Measurements from ENCODE around the gene SRGAP1. TPM values are rescaled to one million over a fixed set of nuclear protein-coding genes. Genes with fewer than 3 reads are reported as not detected.

Gene SRGAP1
- total RNA-seq, 1 donor from 2014 or later = 5.7 TPM

GRCh38 chr12:63941166-63941800, 96.8 kb downstream of the SRGAP1 start:
- Histone ChIP-seq H3K9ac (ENCODE audit: low read depth in 1 of 3, low read length in 3 of 3) (no peak overlapping the region), H3K4me1 (ENCODE audit: control insufficient read depth in 3 of 3, insufficient read depth in 3 of 3, low read length in 3 of 3) (peaks cover 0 to 8% (median 0%) of the 10 kb centered on the region in 3 donors), H3K27me3 (ENCODE audit: control insufficient read depth in 3 of 3, insufficient read depth in 3 of 3, low read length in 3 of 3) (no peaks in the 10 kb centered on the region), H3K36me3 (ENCODE audit: control insufficient read depth in 3 of 3, insufficient read depth in 3 of 3, low read length in 3 of 3) (no peaks in the 10 kb centered on the region), H3K9me3 (ENCODE audit: control insufficient read depth in 3 of 3, low read length in 3 of 3) (no peaks in the 10 kb centered on the region), H3K27ac (ENCODE audit: low read depth, low read length) (no peak overlapping the region), H3K4me3 (ENCODE audit: low read length in 3 of 3) (no peak overlapping the region)

- Histone ChIP-seq H3K27ac (ENCODE audit: low read depth, low read length) (no peak overlapping the region), H3K36me3 (ENCODE audit: control insufficient read depth in 3 of 3, insufficient read depth in 3 of 3, low read length in 3 of 3) (no peaks in the 10 kb centered on the region), H3K4me3 (ENCODE audit: low read length in 3 of 3) (no peak overlapping the region), H3K9me3 (ENCODE audit: control insufficient read depth in 3 of 3, low read length in 3 of 3) (no peaks in the 10 kb centered on the region), H3K9ac (ENCODE audit: low read depth in 1 of 3, low read length in 3 of 3) (no peak overlapping the region), H3K4me1 (ENCODE audit: control insufficient read depth in 3 of 3, insufficient read depth in 3 of 3, low read length in 3 of 3) (peaks cover 0 to 8% (median 0%) of the 10 kb centered on the region in 3 donors), H3K27me3 (ENCODE audit: control insufficient read depth in 3 of 3, insufficient read depth in 3 of 3, low read length in 3 of 3) (no peaks in the 10 kb centered on the region)
Observed at GRCh38 chr12:63941879-63942278, 97.4 kb downstream of the SRGAP1 start.

GRCh38 chr12:63942464-63943241, 98.2 kb downstream of the SRGAP1 start:
- Histone ChIP-seq H3K9ac (ENCODE audit: low read depth in 1 of 3, low read length in 3 of 3) (no peak overlapping the region), H3K27ac (ENCODE audit: low read depth, low read length) (no peak overlapping the region), H3K36me3 (ENCODE audit: control insufficient read depth in 3 of 3, insufficient read depth in 3 of 3, low read length in 3 of 3) (no peaks in the 10 kb centered on the region), H3K9me3 (ENCODE audit: control insufficient read depth in 3 of 3, low read length in 3 of 3) (no peaks in the 10 kb centered on the region), H3K4me1 (ENCODE audit: control insufficient read depth in 3 of 3, insufficient read depth in 3 of 3, low read length in 3 of 3) (peaks cover 0 to 8% (median 0%) of the 10 kb centered on the region in 3 donors), H3K27me3 (ENCODE audit: control insufficient read depth in 3 of 3, insufficient read depth in 3 of 3, low read length in 3 of 3) (no peaks in the 10 kb centered on the region), H3K4me3 (ENCODE audit: low read length in 3 of 3) (no peak overlapping the region)

- Histone ChIP-seq H3K9ac (ENCODE audit: low read depth in 1 of 3, low read length in 3 of 3) (no peak overlapping the region), H3K9me3 (ENCODE audit: control insufficient read depth in 3 of 3, low read length in 3 of 3) (no peaks in the 10 kb centered on the region), H3K27ac (ENCODE audit: low read depth, low read length) (no peak overlapping the region), H3K4me1 (ENCODE audit: control insufficient read depth in 3 of 3, insufficient read depth in 3 of 3, low read length in 3 of 3) (peaks cover 0 to 3% (median 0%) of the 10 kb centered on the region in 3 donors), H3K4me3 (ENCODE audit: low read length in 3 of 3) (no peak overlapping the region), H3K27me3 (ENCODE audit: control insufficient read depth in 3 of 3, insufficient read depth in 3 of 3, low read length in 3 of 3) (no peaks in the 10 kb centered on the region), H3K36me3 (ENCODE audit: control insufficient read depth in 3 of 3, insufficient read depth in 3 of 3, low read length in 3 of 3) (no peaks in the 10 kb centered on the region)
Observed at GRCh38 chr12:63944034-63944579, 99.6 kb downstream of the SRGAP1 start.

GRCh38 chr12:63944586-63945228, 100.2 kb downstream of the SRGAP1 start:
- no peaks in the 10 kb centered on the region for H3K9me3 ChIP-seq (ENCODE audit: control insufficient read depth in 3 of 3, low read length in 3 of 3)
- H3K4me3 ChIP-seq (ENCODE audit: low read length in 3 of 3) = no peak overlapping the region
- peaks cover 0 to 3% (median 0%) of the 10 kb centered on the region in 3 donors for H3K4me1 ChIP-seq (ENCODE audit: control insufficient read depth in 3 of 3, insufficient read depth in 3 of 3, low read length in 3 of 3)
- H3K27ac ChIP-seq (ENCODE audit: low read depth, low read length) = no peak overlapping the region
- H3K9ac ChIP-seq (ENCODE audit: low read depth in 1 of 3, low read length in 3 of 3) = no peak overlapping the region
- H3K36me3 ChIP-seq (ENCODE audit: control insufficient read depth in 3 of 3, insufficient read depth in 3 of 3, low read length in 3 of 3) = no peaks in the 10 kb centered on the region
- H3K27me3 ChIP-seq (ENCODE audit: control insufficient read depth in 3 of 3, insufficient read depth in 3 of 3, low read length in 3 of 3) = no peaks in the 10 kb centered on the region

- H3K4me1 ChIP-seq (ENCODE audit: control insufficient read depth in 3 of 3, insufficient read depth in 3 of 3, low read length in 3 of 3) = peaks cover 0 to under 1% (median 0%) of the 10 kb centered on the region in 3 donors
- no peak overlapping the region for H3K4me3 ChIP-seq (ENCODE audit: low read length in 3 of 3)
- H3K9me3 ChIP-seq (ENCODE audit: control insufficient read depth in 3 of 3, low read length in 3 of 3) = no peaks in the 10 kb centered on the region
- no peaks in the 10 kb centered on the region for H3K36me3 ChIP-seq (ENCODE audit: control insufficient read depth in 3 of 3, insufficient read depth in 3 of 3, low read length in 3 of 3)
- H3K9ac ChIP-seq (ENCODE audit: low read depth in 1 of 3, low read length in 3 of 3) = no peak overlapping the region
- no peaks in the 10 kb centered on the region for H3K27me3 ChIP-seq (ENCODE audit: control insufficient read depth in 3 of 3, insufficient read depth in 3 of 3, low read length in 3 of 3)
- no peak overlapping the region for H3K27ac ChIP-seq (ENCODE audit: low read depth, low read length)
Observed at GRCh38 chr12:63945777-63946176, 101.3 kb downstream of the SRGAP1 start.

GRCh38 chr12:63948211-63948610, 103.7 kb downstream of the SRGAP1 start:
- Histone ChIP-seq H3K27ac (ENCODE audit: low read depth, low read length) (no peak overlapping the region), H3K4me3 (ENCODE audit: low read length in 3 of 3) (no peak overlapping the region), H3K4me1 (ENCODE audit: control insufficient read depth in 3 of 3, insufficient read depth in 3 of 3, low read length in 3 of 3) (no peaks in the 10 kb centered on the region), H3K27me3 (ENCODE audit: control insufficient read depth in 3 of 3, insufficient read depth in 3 of 3, low read length in 3 of 3) (no peaks in the 10 kb centered on the region), H3K36me3 (ENCODE audit: control insufficient read depth in 3 of 3, insufficient read depth in 3 of 3, low read length in 3 of 3) (no peaks in the 10 kb centered on the region), H3K9ac (ENCODE audit: low read depth in 1 of 3, low read length in 3 of 3) (no peak overlapping the region), H3K9me3 (ENCODE audit: control insufficient read depth in 3 of 3, low read length in 3 of 3) (no peaks in the 10 kb centered on the region)

GRCh38 chr12:63949902-63950301, 105.4 kb downstream of the SRGAP1 start:
- Histone ChIP-seq H3K27ac (ENCODE audit: low read depth, low read length) (no peak overlapping the region), H3K4me1 (ENCODE audit: control insufficient read depth in 3 of 3, insufficient read depth in 3 of 3, low read length in 3 of 3) (no peaks in the 10 kb centered on the region), H3K4me3 (ENCODE audit: low read length in 3 of 3) (no peak overlapping the region), H3K9ac (ENCODE audit: low read depth in 1 of 3, low read length in 3 of 3) (no peak overlapping the region), H3K36me3 (ENCODE audit: control insufficient read depth in 3 of 3, insufficient read depth in 3 of 3, low read length in 3 of 3) (no peaks in the 10 kb centered on the region), H3K9me3 (ENCODE audit: control insufficient read depth in 3 of 3, low read length in 3 of 3) (no peaks in the 10 kb centered on the region), H3K27me3 (ENCODE audit: control insufficient read depth in 3 of 3, insufficient read depth in 3 of 3, low read length in 3 of 3) (no peaks in the 10 kb centered on the region)

GRCh38 chr12:63952995-63953394, 108.5 kb downstream of the SRGAP1 start:
- Histone ChIP-seq H3K4me3 (ENCODE audit: low read length in 3 of 3) (no peak overlapping the region), H3K9ac (ENCODE audit: low read depth in 1 of 3, low read length in 3 of 3) (no peak overlapping the region), H3K27ac (ENCODE audit: low read depth, low read length) (no peak overlapping the region), H3K4me1 (ENCODE audit: control insufficient read depth in 3 of 3, insufficient read depth in 3 of 3, low read length in 3 of 3) (peaks cover 0 to 5% (median 0%) of the 10 kb centered on the region in 3 donors), H3K27me3 (ENCODE audit: control insufficient read depth in 3 of 3, insufficient read depth in 3 of 3, low read length in 3 of 3) (no peaks in the 10 kb centered on the region), H3K9me3 (ENCODE audit: control insufficient read depth in 3 of 3, low read length in 3 of 3) (no peaks in the 10 kb centered on the region), H3K36me3 (ENCODE audit: control insufficient read depth in 3 of 3, insufficient read depth in 3 of 3, low read length in 3 of 3) (no peaks in the 10 kb centered on the region)

Data from skeletal muscle tissue (tissue), 4 donors.